Putamen (tissue), 1 donor: ENCODE data around the gene PHF2.

Source experiments
- DNase-seq: peaks from one replicate; pipeline ENCODE4 v3.0.0-alpha.2; 2016; ENCODE audit warnings: low spot score

Gene PHF2

GRCh38 chr9:93652604-93653592, 76.5 kb downstream of the PHF2 start:
- DNase-seq, result no peak

GRCh38 chr9:93653760-93654159, 77.4 kb downstream of the PHF2 start:
- no peak for DNase-seq

- no peak for DNase-seq
These were observed 78.1 kb downstream of the PHF2 start for GRCh38 chr9:93654351-93654961.

GRCh38 chr9:93655621-93656425, 79.4 kb downstream of the PHF2 start:
- no peak for DNase-seq

GRCh38 chr9:93656426-93657239, 80.2 kb downstream of the PHF2 start:
- DNase-seq, result no peak

- DNase-seq, result no peak
These were observed 81.1 kb downstream of the PHF2 start for GRCh38 chr9:93657331-93658111.

- no peak for DNase-seq
These were observed 82.0 kb downstream of the PHF2 start for GRCh38 chr9:93658184-93658925.

- DNase-seq, result no peak
These were observed 82.9 kb downstream of the PHF2 start for GRCh38 chr9:93659044-93659836.

GRCh38 chr9:93659837-93660177, 83.4 kb downstream of the PHF2 start:
- DNase-seq, result no peak

- DNase-seq, result no peak
These were observed 84.1 kb downstream of the PHF2 start for GRCh38 chr9:93660352-93661046.

- DNase-seq, result no peak
These were observed 85.2 kb downstream of the PHF2 start for GRCh38 chr9:93661591-93661990.

- no peak for DNase-seq
These were observed 85.7 kb downstream of the PHF2 start for GRCh38 chr9:93662016-93662638.

GRCh38 chr9:93662952-93663572, 86.7 kb downstream of the PHF2 start:
- no peak for DNase-seq

- DNase-seq, result no peak
These were observed 87.6 kb downstream of the PHF2 start for GRCh38 chr9:93663877-93664548.

- no peak for DNase-seq
These were observed 88.3 kb downstream of the PHF2 start for GRCh38 chr9:93664549-93665120.

GRCh38 chr9:93665128-93665636, 88.8 kb downstream of the PHF2 start:
- no peak for DNase-seq
